IPS DF 6.9 (cell line): ENCODE measurements around the gene C11orf58.

Experiments
- DNase-seq: peaks from one replicate; pipeline ENCODE4 v3.0.0-alpha.2; 2013; ENCODE audit warnings: low read depth, low spot score
- H3K27ac ChIP-seq: one replicate; pipeline ENCODE4 v1.5.1; 2013; ENCODE audit warnings: low read length, control low read depth
- H3K27me3 ChIP-seq: 2 replicates; pipeline ENCODE4 v1.6.1; 2013; ENCODE audit warnings: mild to moderate bottlenecking, low read length; ENCODE audit not compliant: control insufficient read depth, insufficient read depth
- H3K36me3 ChIP-seq: 2 replicates; pipeline ENCODE4 v1.6.1; 2013; ENCODE audit warnings: low read length; ENCODE audit not compliant: control insufficient read depth, insufficient read depth
- H3K4me1 ChIP-seq: 2 replicates; pipeline ENCODE4 v1.6.1; 2013; ENCODE audit warnings: low read length; ENCODE audit not compliant: control insufficient read depth, insufficient read depth
- H3K4me3 ChIP-seq: 2 replicates; pipeline ENCODE4 v1.5.1; 2013; ENCODE audit warnings: mild to moderate bottlenecking, low read length
- H3K9me3 ChIP-seq: 2 replicates; pipeline ENCODE4 v1.6.1; 2013; ENCODE audit warnings: low read length, inconsistent platforms; ENCODE audit not compliant: control insufficient read depth, insufficient read depth
- WGBS: extraction: QIAGEN DNeasy Blood & Tissue Kit; methylation state at CpG from one replicate; pipeline ENCODE4 v1.1.7; 2013; ENCODE audit warnings: mixed read lengths, missing lambda C conversion rate; ENCODE audit not compliant: insufficient read length, insufficient coverage; 5-methylcytosine and 5-hydroxymethylcytosine counted together

Gene C11orf58

GRCh38 chr11:16804104-16804947 is 65.9 kb downstream of the C11orf58 start:
- Histone ChIP-seq H3K9me3 (no peaks in the 10 kb centered on the region), H3K27me3 (no peaks in the 10 kb centered on the region), H3K36me3 (no peaks in the 10 kb centered on the region), H3K4me3 (no peak overlapping the region), H3K4me1 (no peaks in the 10 kb centered on the region), H3K27ac (no peak overlapping the region)
- no peak for DNase-seq
- WGBS = no CpG with 5 or more reads among the region's 7 CpGs

- H3K9me3 ChIP-seq = no peaks in the 10 kb centered on the region
- H3K27ac ChIP-seq = no peak overlapping the region
- no peak overlapping the region for H3K4me3 ChIP-seq
- no peak for DNase-seq
- H3K4me1 ChIP-seq = no peaks in the 10 kb centered on the region
- H3K36me3 ChIP-seq = no peaks in the 10 kb centered on the region
- H3K27me3 ChIP-seq = no peaks in the 10 kb centered on the region
- no CpG with 5 or more reads among the region's 8 CpGs for WGBS
These were observed 67.5 kb downstream of the C11orf58 start for GRCh38 chr11:16805938-16806337.

- Histone ChIP-seq H3K4me1 (no peaks in the 10 kb centered on the region), H3K4me3 (no peak overlapping the region), H3K27ac (no peak overlapping the region), H3K27me3 (no peaks in the 10 kb centered on the region), H3K9me3 (no peaks in the 10 kb centered on the region), H3K36me3 (no peaks in the 10 kb centered on the region)
- no CpG with 5 or more reads among the region's 11 CpGs for WGBS
- no peak for DNase-seq
These were observed 68.3 kb downstream of the C11orf58 start for GRCh38 chr11:16806791-16807190.

- Histone ChIP-seq H3K9me3 (no peaks in the 10 kb centered on the region), H3K36me3 (no peaks in the 10 kb centered on the region), H3K27ac (no peak overlapping the region), H3K4me1 (no peaks in the 10 kb centered on the region), H3K4me3 (no peak overlapping the region), H3K27me3 (no peaks in the 10 kb centered on the region)
- no peak for DNase-seq
- no CpG with 5 or more reads among the region's 3 CpGs for whole genome bisulfite sequencing
These were observed 68.9 kb downstream of the C11orf58 start for GRCh38 chr11:16807306-16807705.
